H9 (cell line): ENCODE results near the gene RNASE8. TPM values are rescaled to one million over a fixed set of nuclear protein-coding genes. Genes with fewer than 3 reads are reported as not detected.

Source experiments
- DNase-seq: peaks from one replicate; pipeline ENCODE4 v3.0.0-alpha.2; 2017
- H2AFZ ChIP-seq: one replicate; pipeline ENCODE4 v1.6.1; 2013; ENCODE audit warnings: mild to moderate bottlenecking, low read length, control low read depth, moderate library complexity
- H2AK5ac ChIP-seq: 2 replicates; pipeline ENCODE4 v1.6.1; 2013; ENCODE audit warnings: low read length, control low read depth, mixed read lengths; ENCODE audit not compliant: insufficient read length
- H2BK120ac ChIP-seq: one replicate; pipeline ENCODE4 v1.6.1; 2013; ENCODE audit warnings: low read depth, mild to moderate bottlenecking, low read length, control low read depth, inconsistent platforms; ENCODE audit not compliant: poor library complexity, severe bottlenecking
- H2BK12ac ChIP-seq: 2 replicates; pipeline ENCODE4 v1.6.1; 2013; ENCODE audit warnings: low read length, control low read depth, mixed read lengths, low read depth; ENCODE audit not compliant: insufficient read length
- H2BK15ac ChIP-seq: 2 replicates; pipeline ENCODE4 v1.6.1; 2013; ENCODE audit warnings: low read depth, low read length, control low read depth
- H2BK20ac ChIP-seq: one replicate; pipeline ENCODE4 v1.6.1; 2013; ENCODE audit warnings: low read depth, mild to moderate bottlenecking, low read length, control low read depth, inconsistent platforms; ENCODE audit not compliant: poor library complexity, severe bottlenecking
- H2BK5ac ChIP-seq: 2 replicates; pipeline ENCODE4 v1.6.1; 2013; ENCODE audit warnings: low read length, control low read depth, mixed read lengths; ENCODE audit not compliant: insufficient read length
- H3K14ac ChIP-seq: 2 replicates; pipeline ENCODE4 v1.6.1; 2013; ENCODE audit warnings: low read length, control low read depth; ENCODE audit not compliant: insufficient read depth
- H3K18ac ChIP-seq: 2 replicates; pipeline ENCODE4 v1.6.1; 2013; ENCODE audit warnings: low read depth, mild to moderate bottlenecking, mixed read lengths, low read length, control low read depth; ENCODE audit not compliant: insufficient read length
- H3K23ac ChIP-seq: 2 replicates; pipeline ENCODE4 v1.6.1; 2013; ENCODE audit warnings: low read length, control low read depth, mixed read lengths, low read depth; ENCODE audit not compliant: insufficient read length
- H3K23me2 ChIP-seq: 2 replicates; pipeline ENCODE4 v1.6.1; 2013; ENCODE audit warnings: low read depth, mild to moderate bottlenecking, mixed read lengths, low read length, control low read depth; ENCODE audit not compliant: insufficient read length, poor library complexity, severe bottlenecking
- H3K27ac ChIP-seq: 2 replicates; pipeline ENCODE4 v1.5.1; 2013; ENCODE audit warnings: low read length, control low read depth, mixed read lengths, low read depth; ENCODE audit not compliant: insufficient read length
- H3K27me3 ChIP-seq: 2 replicates; pipeline ENCODE4 v1.6.1; 2013; ENCODE audit warnings: low read length, control low read depth, inconsistent platforms; ENCODE audit not compliant: insufficient read depth
- H3K4ac ChIP-seq: 2 replicates; pipeline ENCODE4 v1.6.1; 2013; ENCODE audit warnings: low read depth, mild to moderate bottlenecking, control low read depth, inconsistent platforms, low read length, moderate library complexity
- H3K4me1 ChIP-seq: 2 replicates; pipeline ENCODE4 v1.6.1; 2013; ENCODE audit warnings: low read length, control low read depth, inconsistent platforms; ENCODE audit not compliant: insufficient read depth
- H3K4me2 ChIP-seq: 2 replicates; pipeline ENCODE4 v1.6.1; 2013; ENCODE audit warnings: low read length, control low read depth, mixed read lengths; ENCODE audit not compliant: insufficient read length, insufficient read depth
- H3K56ac ChIP-seq: 2 replicates; pipeline ENCODE4 v1.6.1; 2013; ENCODE audit warnings: low read depth, mild to moderate bottlenecking, mixed read lengths, low read length, control low read depth; ENCODE audit not compliant: insufficient read length
- H3K79me1 ChIP-seq: 2 replicates; pipeline ENCODE4 v1.6.1; 2013; ENCODE audit warnings: low read depth, mild to moderate bottlenecking, moderate library complexity, low read length, control low read depth, inconsistent platforms; ENCODE audit not compliant: insufficient read depth, poor library complexity, severe bottlenecking
- H3K79me2 ChIP-seq: 2 replicates; pipeline ENCODE4 v1.6.1; 2013; ENCODE audit warnings: low read length, control low read depth, inconsistent platforms; ENCODE audit not compliant: insufficient read depth
- H3K9ac ChIP-seq: 2 replicates; pipeline ENCODE4 v1.6.1; 2013; ENCODE audit warnings: low read length, control low read depth, mixed read lengths; ENCODE audit not compliant: insufficient read length; ENCODE audit errors: extremely low read depth
- H3K9me3 ChIP-seq: one replicate; pipeline ENCODE4 v1.6.1; 2013; ENCODE audit warnings: low read depth, low read length, inconsistent platforms; ENCODE audit not compliant: control insufficient read depth
- H3T11ph ChIP-seq: one replicate; pipeline ENCODE4 v1.6.1; 2013; ENCODE audit warnings: mild to moderate bottlenecking, low read length, control low read depth, inconsistent platforms
- H4K20me1 ChIP-seq: one replicate; pipeline ENCODE4 v1.6.1; 2013; ENCODE audit not compliant: control insufficient read depth, insufficient read length, insufficient read depth
- H4K5ac ChIP-seq: 2 replicates; pipeline ENCODE4 v1.6.1; 2013; ENCODE audit warnings: low read depth, mild to moderate bottlenecking, mixed read lengths, low read length, control low read depth; ENCODE audit not compliant: insufficient read length
- H4K8ac ChIP-seq: replicated peaks from 2 replicates; pipeline ENCODE4 v1.6.1; 2013; ENCODE audit warnings: low read length, control low read depth, mixed read lengths, low read depth; ENCODE audit not compliant: insufficient read length
- H4K91ac ChIP-seq: 2 replicates; pipeline ENCODE4 v1.6.1; 2013; ENCODE audit warnings: low read depth, mild to moderate bottlenecking, moderate library complexity, mixed read lengths, low read length, control low read depth; ENCODE audit not compliant: insufficient read length
- H3K27ac Mint-ChIP-seq, 3 experiments: 2 replicates in 2 of 3; 3 replicates in 1 of 3; pipeline ENCODE4 v1.8.0; 2020 to 2021; ENCODE audit warnings: mixed read lengths in 3 of 3, mild to moderate bottlenecking in 1 of 3, moderate library complexity in 1 of 3
- H3K27me3 Mint-ChIP-seq: 2 replicates; pipeline ENCODE4 v1.8.0; 2021; ENCODE audit warnings: low read depth, mild to moderate bottlenecking, moderate library complexity, mixed read lengths
- H3K36me3 Mint-ChIP-seq, 3 experiments: 2 replicates in 2 of 3; 3 replicates in 1 of 3; pipeline ENCODE4 v1.8.0; 2020 to 2021; ENCODE audit warnings: low read depth in 3 of 3, mixed read lengths in 3 of 3; ENCODE audit not compliant: insufficient read depth in 1 of 3
- H3K4me1 Mint-ChIP-seq, 2 experiments: 2 replicates each; pipeline ENCODE4 v1.8.0; 2020; ENCODE audit warnings: mixed read lengths in 2 of 2
- H3K4me3 Mint-ChIP-seq, 2 experiments: 2 replicates in 1 of 2; 3 replicates in 1 of 2; pipeline ENCODE4 v1.8.0; 2020 to 2021; ENCODE audit warnings: mild to moderate bottlenecking in 2 of 2, mixed read lengths in 2 of 2, moderate library complexity in 1 of 2
- H3K9me3 Mint-ChIP-seq, 2 experiments: 2 replicates in 1 of 2; 3 replicates in 1 of 2; pipeline ENCODE4 v1.8.0; 2020; ENCODE audit warnings: mild to moderate bottlenecking in 2 of 2, mixed read lengths in 2 of 2, moderate library complexity in 1 of 2
- CTCF ChIP-seq: fragments of 200-600 bp; sonication (generic); conservative IDR thresholded peaks from 3 replicates; pipeline ENCODE4 v1.8.0; 2021; ENCODE audit warnings: antibody characterized with exemption, mild to moderate bottlenecking
- WGBS: extraction: QIAGEN DNeasy Blood & Tissue Kit; methylation state at CpG from one replicate; pipeline ENCODE4 v1.1.7; 2013; ENCODE audit warnings: missing lambda C conversion rate, low lambda C conversion rate, mixed read lengths; ENCODE audit not compliant: insufficient read length; ENCODE audit errors: extremely low coverage; 5-methylcytosine and 5-hydroxymethylcytosine counted together
- total RNA-seq: library from RNA; stranded (reverse); gene quantifications from 2 replicates; pipeline ENCODE4 v1.2.1, GENCODE V29; 2021

Gene RNASE8
- total RNA-seq, 1 experiment from 2014 or later = not detected

GRCh38 chr14:21075719-21076437 lies 18.3 kb downstream of the RNASE8 start:
- WGBS = no CpG with 5 or more reads among the region's 9 CpGs
- no peaks in the 10 kb centered on the region for H3K9me3 Mint-ChIP-seq

More at GRCh38 chr14:21075719-21076437, 18.3 kb downstream of the RNASE8 start:
- no peak overlapping the region for H3K56ac ChIP-seq
- H3K4me2 ChIP-seq = no peak overlapping the region
- no peaks in the 10 kb centered on the region; the same call in 1 of the 2 replicates for H3K27me3 Mint-ChIP-seq
- no peak for TF ChIP-seq CTCF
- no peak overlapping the region for H3T11ph ChIP-seq
- H4K20me1 ChIP-seq = no peaks in the 10 kb centered on the region
- no peak overlapping the region for H3K4me3 Mint-ChIP-seq
- H3K27ac Mint-ChIP-seq = no peak overlapping the region; a peak in 1 of 7 replicates
- H2BK12ac ChIP-seq = no peak overlapping the region
- no peak overlapping the region for H4K91ac ChIP-seq
- no peak overlapping the region for H4K5ac ChIP-seq
- H3K9ac ChIP-seq = no peak overlapping the region
- H3K79me1 ChIP-seq = no peaks in the 10 kb centered on the region
- peaks cover 15 to 16% of the 10 kb centered on the region in 2 experiments for H3K4me1 Mint-ChIP-seq
- peaks cover 4% of the 10 kb centered on the region; the same call in 1 of the 2 replicates for H3K4me1 ChIP-seq
- H2AK5ac ChIP-seq = no peak overlapping the region
- H3K23ac ChIP-seq = no peak overlapping the region
- H3K23me2 ChIP-seq = peaks cover 11% of the 10 kb centered on the region
- H2BK5ac ChIP-seq = no peak overlapping the region
- H3K36me3 Mint-ChIP-seq = peaks cover 57 to 86% (median 80%) of the 10 kb centered on the region in 3 experiments
- H3K27ac ChIP-seq = no peak overlapping the region
- no peak overlapping the region for H3K14ac ChIP-seq
- H3K9me3 ChIP-seq = no peaks in the 10 kb centered on the region
- no peak overlapping the region for H2AFZ ChIP-seq
- H2BK15ac ChIP-seq = no peak overlapping the region
- H3K4ac ChIP-seq = no peak overlapping the region
- no peaks in the 10 kb centered on the region for H3K27me3 ChIP-seq
- no peak overlapping the region for H4K8ac ChIP-seq
- no peak for DNase-seq
- no peak overlapping the region for H2BK120ac ChIP-seq
- no peak overlapping the region for H3K18ac ChIP-seq
- H3K79me2 ChIP-seq = no peaks in the 10 kb centered on the region
- no peak overlapping the region for H2BK20ac ChIP-seq
